ENCODE data around the gene PCCA. TPM values are rescaled to one million over a fixed set of nuclear protein-coding genes. Genes with fewer than 3 reads are reported as not detected.

The PCCA gene
- total and polyA plus RNA-seq, 4 donors, result 30.1 to 160 (median 76.3) TPM

DNA sequence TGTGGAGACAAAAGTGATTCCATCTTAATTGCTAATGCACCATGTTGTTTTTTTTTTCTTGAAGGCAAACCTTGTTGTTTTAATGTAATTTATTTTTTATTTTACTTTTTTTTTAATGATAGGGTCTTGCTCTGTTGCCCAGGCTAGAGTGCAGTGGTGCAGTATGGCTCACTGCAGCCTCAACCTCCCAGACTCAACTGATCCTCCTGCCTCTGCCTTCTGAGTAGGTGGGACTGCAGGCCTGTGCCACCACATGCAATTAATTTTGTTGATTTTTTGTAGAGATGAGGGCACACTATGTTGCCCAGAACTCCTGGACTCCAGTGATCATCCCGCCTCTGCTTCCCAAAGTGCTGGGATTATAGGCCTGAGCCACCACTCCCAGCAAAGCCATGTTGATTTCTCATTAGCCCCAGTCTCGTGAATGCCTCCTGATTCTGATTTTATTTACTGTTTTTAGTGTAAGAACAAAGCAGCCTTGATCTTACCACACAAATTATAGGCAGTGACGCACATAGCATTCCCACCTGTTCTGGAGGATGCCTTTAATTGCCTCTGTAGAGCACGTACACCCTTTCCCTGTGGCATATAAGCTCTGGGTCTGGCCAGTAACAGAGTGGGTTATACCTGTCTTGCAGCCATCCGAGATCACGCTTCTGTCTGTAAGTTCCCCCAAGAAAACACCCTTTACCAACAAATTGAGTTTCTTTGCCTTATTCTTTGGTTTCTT lies 349.3 kb downstream of the PCCA start:
- TF ChIP-seq, protein P1, sequence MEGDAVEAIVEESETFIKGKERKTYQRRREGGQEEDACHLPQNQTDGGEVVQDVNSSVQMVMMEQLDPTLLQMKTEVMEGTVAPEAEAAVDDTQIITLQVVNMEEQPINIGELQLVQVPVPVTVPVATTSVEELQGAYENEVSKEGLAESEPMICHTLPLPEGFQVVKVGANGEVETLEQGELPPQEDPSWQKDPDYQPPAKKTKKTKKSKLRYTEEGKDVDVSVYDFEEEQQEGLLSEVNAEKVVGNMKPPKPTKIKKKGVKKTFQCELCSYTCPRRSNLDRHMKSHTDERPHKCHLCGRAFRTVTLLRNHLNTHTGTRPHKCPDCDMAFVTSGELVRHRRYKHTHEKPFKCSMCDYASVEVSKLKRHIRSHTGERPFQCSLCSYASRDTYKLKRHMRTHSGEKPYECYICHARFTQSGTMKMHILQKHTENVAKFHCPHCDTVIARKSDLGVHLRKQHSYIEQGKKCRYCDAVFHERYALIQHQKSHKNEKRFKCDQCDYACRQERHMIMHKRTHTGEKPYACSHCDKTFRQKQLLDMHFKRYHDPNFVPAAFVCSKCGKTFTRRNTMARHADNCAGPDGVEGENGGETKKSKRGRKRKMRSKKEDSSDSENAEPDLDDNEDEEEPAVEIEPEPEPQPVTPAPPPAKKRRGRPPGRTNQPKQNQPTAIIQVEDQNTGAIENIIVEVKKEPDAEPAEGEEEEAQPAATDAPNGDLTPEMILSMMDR (IDR thresholded peaks at IDR 0.05; ENCODE audit: low read depth, low read length, missing input control), result no peak
- no peak for TF ChIP-seq HNF4A (conservative IDR thresholded peaks at IDR 0.05)
- no peak for TF ChIP-seq MAX (IDR thresholded peaks at IDR 0.05)
- no peak for TF ChIP-seq NR2F2 (IDR thresholded peaks at IDR 0.05)
- no peak for TF ChIP-seq GABPA (IDR thresholded peaks at IDR 0.05 in 1 of 2, conservative IDR thresholded peaks at IDR 0.05 in 1 of 2)
- TF ChIP-seq FOXA2 (IDR thresholded peaks at IDR 0.05), result no peak
- TF ChIP-seq JUND (IDR thresholded peaks at IDR 0.05), result no peak
- TF ChIP-seq YY1 (IDR thresholded peaks at IDR 0.05), result no peak
- TF ChIP-seq, protein P2, sequence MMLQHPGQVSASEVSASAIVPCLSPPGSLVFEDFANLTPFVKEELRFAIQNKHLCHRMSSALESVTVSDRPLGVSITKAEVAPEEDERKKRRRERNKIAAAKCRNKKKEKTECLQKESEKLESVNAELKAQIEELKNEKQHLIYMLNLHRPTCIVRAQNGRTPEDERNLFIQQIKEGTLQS (IDR thresholded peaks at IDR 0.05), result no peak
- no peak for TF ChIP-seq HNF4G (IDR thresholded peaks at IDR 0.05)
- TF ChIP-seq FOXA1 (IDR thresholded peaks at IDR 0.05), result no peak
- TF ChIP-seq, protein P3, sequence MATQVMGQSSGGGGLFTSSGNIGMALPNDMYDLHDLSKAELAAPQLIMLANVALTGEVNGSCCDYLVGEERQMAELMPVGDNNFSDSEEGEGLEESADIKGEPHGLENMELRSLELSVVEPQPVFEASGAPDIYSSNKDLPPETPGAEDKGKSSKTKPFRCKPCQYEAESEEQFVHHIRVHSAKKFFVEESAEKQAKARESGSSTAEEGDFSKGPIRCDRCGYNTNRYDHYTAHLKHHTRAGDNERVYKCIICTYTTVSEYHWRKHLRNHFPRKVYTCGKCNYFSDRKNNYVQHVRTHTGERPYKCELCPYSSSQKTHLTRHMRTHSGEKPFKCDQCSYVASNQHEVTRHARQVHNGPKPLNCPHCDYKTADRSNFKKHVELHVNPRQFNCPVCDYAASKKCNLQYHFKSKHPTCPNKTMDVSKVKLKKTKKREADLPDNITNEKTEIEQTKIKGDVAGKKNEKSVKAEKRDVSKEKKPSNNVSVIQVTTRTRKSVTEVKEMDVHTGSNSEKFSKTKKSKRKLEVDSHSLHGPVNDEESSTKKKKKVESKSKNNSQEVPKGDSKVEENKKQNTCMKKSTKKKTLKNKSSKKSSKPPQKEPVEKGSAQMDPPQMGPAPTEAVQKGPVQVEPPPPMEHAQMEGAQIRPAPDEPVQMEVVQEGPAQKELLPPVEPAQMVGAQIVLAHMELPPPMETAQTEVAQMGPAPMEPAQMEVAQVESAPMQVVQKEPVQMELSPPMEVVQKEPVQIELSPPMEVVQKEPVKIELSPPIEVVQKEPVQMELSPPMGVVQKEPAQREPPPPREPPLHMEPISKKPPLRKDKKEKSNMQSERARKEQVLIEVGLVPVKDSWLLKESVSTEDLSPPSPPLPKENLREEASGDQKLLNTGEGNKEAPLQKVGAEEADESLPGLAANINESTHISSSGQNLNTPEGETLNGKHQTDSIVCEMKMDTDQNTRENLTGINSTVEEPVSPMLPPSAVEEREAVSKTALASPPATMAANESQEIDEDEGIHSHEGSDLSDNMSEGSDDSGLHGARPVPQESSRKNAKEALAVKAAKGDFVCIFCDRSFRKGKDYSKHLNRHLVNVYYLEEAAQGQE (IDR thresholded peaks at IDR 0.05), result no peak
- no peak for TF ChIP-seq TAF1 (conservative IDR thresholded peaks at IDR 0.05)
- no peak for TF ChIP-seq EGR1 (IDR thresholded peaks at IDR 0.05; ENCODE audit: low read depth in 2 of 2)
- no peak for TF ChIP-seq SP1 (IDR thresholded peaks at IDR 0.05)
- no peak for TF ChIP-seq RAD21 (IDR thresholded peaks at IDR 0.05)
- Histone ChIP-seq H3K27ac (ENCODE audit: low read depth in 1 of 2, low read length in 2 of 2) (no peak overlapping the region), H3K36me3 (ENCODE audit: control insufficient read depth in 4 of 4, insufficient read depth in 3 of 4, low read depth in 1 of 4, low read length in 3 of 4) (peaks cover 0 to 2% (median under 1%) of the 10 kb centered on the region in 4 donors), H3K9me3 (ENCODE audit: control insufficient read depth in 4 of 4, low read length in 3 of 4) (no peaks in the 10 kb centered on the region), H3K4me3 (ENCODE audit: low read depth in 1 of 3, low read length in 3 of 3) (no peak overlapping the region), H3K9ac (ENCODE audit: low read depth in 1 of 2, low read length in 2 of 2) (no peak overlapping the region), H3K4me1 (ENCODE audit: control insufficient read depth in 4 of 4, insufficient read depth in 4 of 4, low read length in 3 of 4) (peaks cover 6 to 40% (median 30%) of the 10 kb centered on the region in 4 donors), H3K27me3 (ENCODE audit: control insufficient read depth in 4 of 4, insufficient read depth in 4 of 4, low read length in 3 of 4) (no peaks in the 10 kb centered on the region)
- DNase-seq (ENCODE audit: low spot score), result no peak
- WGBS, result 98% methylated on average over 6 of the region's 6 CpGs

GRCh38 chr13:100439247-100439970 lies 350.5 kb downstream of the PCCA start:
- TF ChIP-seq JUND (IDR thresholded peaks at IDR 0.05) (no peak), ZBTB33 (IDR thresholded peaks at IDR 0.05) (no peak), EGR1 (IDR thresholded peaks at IDR 0.05; ENCODE audit: low read depth in 2 of 2) (no peak)
- TF ChIP-seq, protein P3 (IDR thresholded peaks at IDR 0.05), result no peak
- WGBS, result 89% methylated on average over 9 of the region's 9 CpGs

More at GRCh38 chr13:100439247-100439970, 350.5 kb downstream of the PCCA start:
- Histone ChIP-seq H3K36me3 (ENCODE audit: control insufficient read depth in 4 of 4, insufficient read depth in 3 of 4, low read depth in 1 of 4, low read length in 3 of 4) (peaks cover 0 to 2% (median under 1%) of the 10 kb centered on the region in 4 donors), H3K9me3 (ENCODE audit: control insufficient read depth in 4 of 4, low read length in 3 of 4) (no peaks in the 10 kb centered on the region), H3K27ac (ENCODE audit: low read depth in 1 of 2, low read length in 2 of 2) (no peak overlapping the region), H3K4me3 (ENCODE audit: low read depth in 1 of 3, low read length in 3 of 3) (no peak overlapping the region), H3K4me1 (ENCODE audit: control insufficient read depth in 4 of 4, insufficient read depth in 4 of 4, low read length in 3 of 4) (peaks cover 4 to 42% (median 32%) of the 10 kb centered on the region in 4 donors), H3K27me3 (ENCODE audit: control insufficient read depth in 4 of 4, insufficient read depth in 4 of 4, low read length in 3 of 4) (no peaks in the 10 kb centered on the region), H3K9ac (ENCODE audit: low read depth in 1 of 2, low read length in 2 of 2) (no peak overlapping the region)
- DNase-seq (ENCODE audit: low spot score), result no peak

All from liver (tissue), 9 donors.